HG03103 (cell line): ENCODE results near the gene CACFD1.

Source experiments
- ATAC-seq: cut with Tn5 transposase; IDR thresholded peaks from one replicate; pipeline ENCODE4 v1.9.1; 2021; ENCODE audit warnings: low read depth; ENCODE audit not compliant: unreplicated experiment

The CACFD1 gene

DNA sequence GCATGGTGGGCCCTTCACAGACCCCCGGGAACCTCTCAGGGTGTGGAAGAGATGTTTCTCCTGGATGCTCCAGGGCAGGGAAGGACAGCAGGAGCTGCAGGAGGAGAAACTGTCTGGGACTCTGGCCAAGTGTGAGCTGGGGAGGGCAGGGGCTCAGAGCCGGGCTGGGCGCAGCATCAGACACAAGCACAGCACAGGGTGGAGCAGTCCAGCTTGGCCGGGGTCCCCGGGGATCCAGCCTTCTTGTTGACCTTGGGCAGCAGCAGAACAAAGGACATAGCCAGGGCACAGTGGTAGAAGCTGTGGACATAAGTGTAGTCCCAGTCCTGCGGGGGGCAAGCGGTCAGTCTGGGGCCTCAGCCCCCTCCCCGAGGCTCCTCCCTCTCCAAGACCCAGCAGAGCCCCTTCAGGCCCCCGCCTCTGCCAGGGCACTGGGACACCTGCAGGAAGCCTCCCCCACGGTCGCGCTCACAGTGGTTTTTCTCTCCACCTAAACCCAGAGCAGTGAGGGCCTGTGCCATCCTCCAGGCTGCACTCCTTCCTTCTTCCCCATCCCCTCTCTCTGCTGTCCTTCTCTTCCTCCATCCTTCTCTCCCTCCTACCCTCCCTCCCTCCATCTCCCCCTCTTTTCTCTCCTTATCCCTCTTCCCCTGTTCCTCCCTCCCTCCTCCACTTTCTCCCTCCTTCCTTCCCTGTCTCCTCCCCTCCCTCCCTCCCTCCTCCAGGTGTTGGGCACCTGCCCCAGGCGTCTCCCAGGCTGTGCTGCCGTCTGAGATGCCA, 54.9 kb downstream of the CACFD1 start:
- ATAC-seq = no peak

DNA sequence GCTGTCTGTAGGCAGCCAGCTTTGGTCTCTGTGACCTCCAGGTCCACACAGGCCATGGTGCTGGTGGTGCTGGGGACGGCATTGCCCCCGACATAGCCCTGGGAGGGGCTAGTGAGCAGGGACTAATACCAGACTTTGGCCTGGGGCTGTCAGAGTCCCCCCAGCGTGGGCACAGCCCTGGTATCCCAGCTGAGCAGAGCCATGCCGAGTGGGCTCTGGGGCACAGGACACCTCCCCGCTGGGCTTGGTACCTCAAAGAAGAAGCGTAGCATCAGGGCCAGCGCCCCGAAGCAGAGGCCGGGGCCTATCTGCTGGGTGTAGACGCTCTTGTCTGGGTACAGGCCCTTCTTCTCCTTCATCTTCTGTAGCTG, 55.4 kb downstream of the CACFD1 start:
- ATAC-seq = no peak

DNA sequence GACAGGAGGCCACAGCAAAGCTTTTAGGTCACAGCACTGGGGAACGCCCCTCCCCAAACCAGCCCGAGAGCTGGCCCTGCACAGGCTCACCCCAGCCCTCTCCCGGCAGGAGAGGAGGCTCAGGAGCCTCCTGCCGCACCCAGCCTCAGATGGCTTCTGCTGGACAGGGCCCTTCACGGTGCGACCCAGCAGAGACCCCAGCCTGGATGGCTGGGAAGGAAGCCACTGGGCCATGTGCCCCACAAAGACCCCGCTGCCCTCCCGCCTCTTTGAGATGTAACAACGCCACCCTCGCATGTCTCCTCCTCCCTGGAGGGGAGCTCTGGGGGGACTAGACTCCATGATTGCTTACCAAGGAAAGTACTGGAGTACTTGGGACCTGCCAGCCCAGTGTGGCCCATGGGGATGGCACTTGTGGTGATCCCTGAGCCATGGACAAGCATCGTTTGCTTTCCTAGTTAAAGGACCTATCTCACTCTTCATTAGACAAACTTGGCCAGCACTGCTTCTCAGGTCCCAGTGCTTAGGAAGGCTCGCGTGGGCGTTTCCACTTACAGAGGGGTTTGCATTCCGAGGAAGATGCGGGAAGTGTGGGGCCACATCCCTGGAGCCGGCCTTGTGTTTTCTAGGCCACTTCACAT, 56.0 kb downstream of the CACFD1 start:
- ATAC-seq = no peak

DNA sequence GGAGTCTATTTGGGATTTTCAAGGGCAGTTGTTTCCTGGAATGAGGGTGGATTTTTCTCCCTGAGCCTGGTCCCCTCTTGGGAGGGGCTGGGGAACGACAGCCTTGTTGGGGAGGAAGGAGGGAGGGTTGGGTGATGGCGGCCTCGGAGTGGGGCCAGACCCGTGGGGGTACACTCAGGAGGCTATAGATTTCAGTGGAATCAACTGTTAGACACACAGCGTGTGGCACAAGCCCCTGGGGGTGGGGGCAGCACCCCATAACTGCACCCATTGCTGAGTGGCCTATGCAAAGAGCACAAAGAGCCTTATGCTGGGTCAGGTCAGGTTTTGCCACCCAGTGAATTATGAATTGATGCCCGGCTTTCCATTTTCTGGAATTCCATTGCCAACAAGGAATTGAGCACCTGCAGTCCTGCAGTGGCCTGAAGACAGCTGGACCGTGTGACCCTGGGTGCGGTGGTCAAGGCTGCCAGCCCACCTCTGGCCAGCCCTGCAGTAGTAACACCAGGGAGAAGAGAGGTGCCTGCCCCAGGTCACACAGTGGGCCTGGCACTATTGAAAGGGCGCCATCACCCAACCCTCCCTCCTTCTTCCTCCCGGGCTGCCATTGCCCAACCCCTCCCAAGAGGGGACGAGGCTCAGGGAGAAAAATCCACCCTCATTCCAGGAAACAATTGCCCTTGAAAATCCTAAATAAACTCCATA, 56.6 kb downstream of the CACFD1 start:
- no peak for ATAC-seq

DNA sequence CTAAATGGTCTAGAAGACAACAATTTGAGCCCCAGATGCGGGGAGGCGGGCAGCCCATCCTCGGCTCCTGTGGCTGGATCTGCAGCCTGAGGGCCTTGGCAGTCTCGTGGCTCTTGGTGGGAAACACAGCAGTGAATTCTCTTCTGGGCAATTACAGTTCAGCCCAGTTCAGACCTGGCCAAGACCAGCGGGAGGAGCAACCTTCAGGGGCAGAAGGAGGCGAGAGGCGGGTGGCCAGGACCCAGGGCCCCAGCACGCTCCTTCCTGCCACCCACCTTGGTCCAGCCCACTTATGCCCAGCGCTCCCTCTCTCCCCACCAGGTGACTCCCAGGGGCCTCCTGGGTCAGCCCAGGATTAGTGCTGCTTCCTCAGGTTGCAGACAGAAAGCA, 57.2 kb downstream of the CACFD1 start:
- no peak for ATAC-seq

DNA sequence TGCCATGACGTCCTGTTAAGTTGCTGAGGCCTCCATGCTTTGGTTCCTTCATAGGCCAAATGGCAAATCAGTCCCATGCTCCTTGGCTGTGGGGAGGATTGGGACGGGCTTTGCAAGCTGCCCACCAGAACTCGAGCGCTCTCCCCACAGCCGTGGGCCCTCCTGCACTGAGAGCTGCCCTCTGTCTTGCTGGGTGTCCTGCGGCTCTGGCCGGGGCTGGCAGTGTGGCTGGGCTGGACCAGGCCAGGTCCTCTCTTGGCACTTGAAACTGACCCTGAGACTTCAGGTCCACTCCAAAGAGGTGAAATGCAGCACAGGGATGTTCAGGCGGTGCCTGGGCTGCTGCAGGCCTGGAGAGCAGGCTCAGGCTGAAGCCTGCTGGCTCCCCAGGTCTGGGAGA, 57.9 kb downstream of the CACFD1 start:
- no peak for ATAC-seq

DNA sequence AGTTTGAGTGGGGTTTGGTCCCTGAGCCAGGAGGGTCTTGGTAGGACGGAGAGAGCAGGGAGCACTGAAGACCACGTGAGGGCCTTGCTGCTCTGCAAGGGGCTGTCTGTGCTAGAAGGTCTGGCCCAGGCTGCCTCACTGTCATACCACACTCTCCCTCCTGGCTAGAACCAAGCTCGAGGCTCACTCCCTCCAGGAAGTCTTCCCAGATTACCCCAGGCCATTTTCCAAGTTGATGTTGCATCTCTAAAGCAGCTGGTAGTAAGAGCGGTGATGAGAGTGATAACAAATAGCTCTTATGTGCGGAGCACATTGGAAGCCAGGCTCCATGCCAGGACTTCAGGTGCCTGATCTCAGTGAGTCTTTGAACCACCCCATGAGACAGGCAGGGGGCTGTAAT, 58.4 kb downstream of the CACFD1 start:
- ATAC-seq = no peak

DNA sequence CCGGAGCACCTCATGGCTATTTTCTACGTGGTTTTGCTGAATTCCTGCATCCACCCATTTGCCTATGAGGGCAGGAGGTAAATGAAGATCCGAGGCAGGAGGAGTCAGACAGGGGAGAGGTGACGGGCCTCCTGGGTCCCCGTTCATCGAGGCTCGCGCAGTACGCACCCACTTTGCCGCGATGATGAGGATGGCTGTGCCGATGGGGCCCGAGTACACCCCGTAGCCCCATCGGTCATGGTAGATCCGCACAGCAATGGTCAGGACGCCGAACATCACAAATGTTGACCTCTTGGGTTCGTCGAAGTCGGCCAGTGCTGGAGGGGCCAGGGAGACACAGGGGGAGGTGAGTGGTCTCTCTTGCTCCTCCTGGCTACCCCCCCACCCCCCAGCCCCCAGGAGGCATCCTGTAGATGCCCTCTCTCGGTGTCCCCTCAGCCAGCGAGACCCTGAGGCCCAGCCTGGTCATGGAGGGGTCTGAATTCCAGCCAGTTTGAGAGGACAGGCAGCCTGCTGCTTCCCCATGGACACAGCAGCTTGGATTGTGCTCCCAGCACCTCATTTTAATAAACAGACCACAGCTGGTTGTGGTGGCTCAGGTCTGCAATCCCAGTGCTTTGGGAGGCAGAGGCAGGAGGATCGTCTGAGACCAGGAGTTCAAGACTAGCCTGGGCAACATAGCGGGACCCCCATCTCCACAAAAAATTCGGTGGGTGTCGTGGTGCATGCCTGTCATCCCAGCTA, 59.1 kb downstream of the CACFD1 start:
- ATAC-seq = no peak

DNA sequence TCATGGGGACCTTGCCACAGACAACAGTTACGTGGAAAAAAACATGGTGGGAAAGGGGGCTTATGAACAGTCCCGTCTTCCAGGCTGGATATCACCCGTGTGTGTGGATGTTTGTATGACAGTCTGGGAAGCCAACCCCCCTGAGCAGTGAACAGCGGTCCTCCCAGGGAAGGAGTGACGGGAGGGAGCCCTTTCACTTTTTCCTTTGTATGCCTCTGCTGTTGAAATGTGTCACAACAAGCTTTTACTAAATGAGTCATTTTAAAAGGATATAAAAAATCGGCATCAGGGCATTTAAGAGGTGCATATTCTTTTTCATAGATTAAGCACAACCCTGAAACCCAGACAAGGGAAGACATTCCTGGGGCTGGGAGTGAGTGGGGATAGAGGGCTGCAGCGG, 59.9 kb downstream of the CACFD1 start:
- no peak for ATAC-seq

DNA sequence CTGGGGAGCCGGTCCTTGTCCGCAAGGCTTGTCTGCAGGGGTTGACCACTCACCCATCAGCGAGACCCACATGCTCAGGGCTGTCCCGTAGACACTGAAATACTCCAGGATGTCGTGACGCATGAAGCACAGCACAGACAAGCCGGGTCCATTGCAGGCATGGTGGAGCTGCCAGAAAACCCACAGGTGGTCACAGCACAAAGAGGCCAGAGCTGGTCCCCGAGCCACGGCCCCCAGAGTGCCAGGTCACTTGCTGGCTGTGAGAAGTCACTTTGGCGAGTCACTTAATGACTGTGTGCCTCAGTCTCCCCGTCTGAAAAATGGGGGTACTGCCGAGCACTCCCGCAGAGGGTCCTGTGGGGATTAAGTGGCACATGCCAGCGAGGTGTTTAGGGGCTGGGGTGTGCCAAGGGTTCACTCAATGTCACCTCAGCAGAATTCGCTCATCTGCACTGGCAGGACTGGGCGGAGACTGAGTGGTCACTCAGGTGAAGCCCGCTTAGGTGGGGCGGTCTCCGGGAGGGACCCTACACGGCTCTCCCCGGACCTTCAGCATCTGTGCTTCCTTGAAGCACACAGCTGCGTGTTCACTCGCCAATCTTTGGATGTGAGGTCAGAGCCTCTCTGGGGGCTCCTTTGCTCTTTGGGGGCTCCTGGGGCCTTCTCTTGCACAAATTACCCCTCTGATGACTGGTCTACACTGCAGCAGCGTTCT, 60.5 kb downstream of the CACFD1 start:
- no peak for ATAC-seq
